A673 (cell line): ENCODE results near the gene CCL16.

Source experiments
- EZH2 ChIP-seq: fragments of 200-600 bp; sonication (generic); IDR thresholded peaks from 2 replicates; pipeline ENCODE4 v1.6.1; 2017; ENCODE audit warnings: borderline replicate concordance, low read depth, mild to moderate bottlenecking, mixed read lengths, antibody characterized with exemption, low read length; ENCODE audit not compliant: poor library complexity, severe bottlenecking
- TF ChIP-seq, protein P1 (sequence below): fragments of 300-800, 200-600 bp; sonication (generic); conservative IDR thresholded peaks from 2 replicates; pipeline ENCODE4 v1.5.1; 2017; ENCODE audit warnings: low read depth, mild to moderate bottlenecking, antibody characterized with exemption, low read length, moderate library complexity, mixed read lengths

- TF ChIP-seq, protein P1, sequence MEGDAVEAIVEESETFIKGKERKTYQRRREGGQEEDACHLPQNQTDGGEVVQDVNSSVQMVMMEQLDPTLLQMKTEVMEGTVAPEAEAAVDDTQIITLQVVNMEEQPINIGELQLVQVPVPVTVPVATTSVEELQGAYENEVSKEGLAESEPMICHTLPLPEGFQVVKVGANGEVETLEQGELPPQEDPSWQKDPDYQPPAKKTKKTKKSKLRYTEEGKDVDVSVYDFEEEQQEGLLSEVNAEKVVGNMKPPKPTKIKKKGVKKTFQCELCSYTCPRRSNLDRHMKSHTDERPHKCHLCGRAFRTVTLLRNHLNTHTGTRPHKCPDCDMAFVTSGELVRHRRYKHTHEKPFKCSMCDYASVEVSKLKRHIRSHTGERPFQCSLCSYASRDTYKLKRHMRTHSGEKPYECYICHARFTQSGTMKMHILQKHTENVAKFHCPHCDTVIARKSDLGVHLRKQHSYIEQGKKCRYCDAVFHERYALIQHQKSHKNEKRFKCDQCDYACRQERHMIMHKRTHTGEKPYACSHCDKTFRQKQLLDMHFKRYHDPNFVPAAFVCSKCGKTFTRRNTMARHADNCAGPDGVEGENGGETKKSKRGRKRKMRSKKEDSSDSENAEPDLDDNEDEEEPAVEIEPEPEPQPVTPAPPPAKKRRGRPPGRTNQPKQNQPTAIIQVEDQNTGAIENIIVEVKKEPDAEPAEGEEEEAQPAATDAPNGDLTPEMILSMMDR: no peak
- TF ChIP-seq EZH2: no peak
Measured at GRCh38 chr17:36017799-36018198, 36.5 kb upstream of the CCL16 start, which contains the start of gene CCL23.
